K562 (cell line): ENCODE measurements around the gene CCDC194. TPM values are rescaled to one million over a fixed set of nuclear protein-coding genes. Genes with fewer than 3 reads are reported as not detected.
A peak's percentile ranks its signal among the peaks of the same experiment; 100 is the strongest.

Experiments used
- CBFA2T3 ChIP-seq: fragments of 450-650 bp; IDR thresholded peaks from 2 replicates; pipeline ENCODE4 v1.6.1; 2017
- CEBPB ChIP-seq: fragments of 450-650 bp; IDR thresholded peaks from 2 replicates; pipeline ENCODE4 v1.6.1; 2016; ENCODE audit warnings: missing genetic modification characterization, missing compliant biosample characterization
- ETV1 ChIP-seq: fragments of 450-650 bp; conservative IDR thresholded peaks from 2 replicates; pipeline ENCODE4 v1.6.1; 2016; ENCODE audit warnings: missing genetic modification characterization, control low read depth, low read depth, missing compliant biosample characterization
- FOXP1 ChIP-seq: sonication (generic); formaldehyde crosslinking; IDR thresholded peaks from 2 replicates; pipeline ENCODE4 v1.8.0; 2022; ENCODE audit warnings: mild to moderate bottlenecking, missing genetic modification reagents
- HMG20B ChIP-seq: fragments of 250-450 bp; sonication (Bioruptor Pico); IDR thresholded peaks from 2 replicates; pipeline ENCODE4 v1.5.0; 2021; ENCODE audit warnings: mild to moderate bottlenecking
- KDM1A ChIP-seq, 2 experiments: fragments of 450-650 bp; IDR thresholded peaks; 2 replicates each; pipeline ENCODE4 v1.6.1; 2016; ENCODE audit warnings: mild to moderate bottlenecking in 2 of 2
- KDM4B ChIP-seq, 2 experiments: fragments of 450-650 bp in 1 of 2; sonication (generic) in 1 of 2; IDR thresholded peaks; 2 replicates each; pipeline ENCODE4 v1.6.1; 2016 to 2017; ENCODE audit warnings: borderline replicate concordance in 2 of 2, antibody characterized with exemption in 1 of 2, low read depth in 1 of 2, mild to moderate bottlenecking in 1 of 2
- NFRKB ChIP-seq: fragments of 450-650 bp; IDR thresholded peaks from 2 replicates; pipeline ENCODE4 v1.6.1; 2016; ENCODE audit warnings: low read depth
- SAP30 ChIP-seq: fragments of 200-600 bp; sonication (generic); IDR thresholded peaks from 2 replicates; pipeline ENCODE4 v1.6.1; 2012; ENCODE audit warnings: borderline replicate concordance, low read depth, mild to moderate bottlenecking, moderate library complexity, low read length, control low read depth, inconsistent platforms; ENCODE audit not compliant: insufficient read depth, poor library complexity, severe bottlenecking
- SIX5 ChIP-seq, 2 experiments: IDR thresholded peaks; 2 replicates each; pipeline ENCODE4 v1.6.1; 2011; ENCODE audit warnings: low read length in 2 of 2, borderline replicate concordance in 1 of 2, low read depth in 1 of 2, mild to moderate bottlenecking in 1 of 2, moderate library complexity in 1 of 2; ENCODE audit not compliant: insufficient read depth in 1 of 2
- ZBTB7A ChIP-seq: IDR thresholded peaks from 2 replicates; pipeline ENCODE4 v1.6.1; 2011; ENCODE audit warnings: low read depth, mild to moderate bottlenecking, low read length, moderate library complexity, borderline replicate concordance; ENCODE audit not compliant: control insufficient read depth
- ZC3H11A ChIP-seq: IDR thresholded peaks from 2 replicates; pipeline ENCODE4 v1.6.1; 2012; ENCODE audit warnings: low read depth, low read length, improper control_type of control experiment
- ZNF175 ChIP-seq: fragments of 200-800 bp; sonication (Bioruptor generic); IDR thresholded peaks from 2 replicates; pipeline ENCODE4 v1.6.1; 2016; ENCODE audit warnings: low read depth, mild to moderate bottlenecking, missing genetic modification characterization, missing compliant biosample characterization
- ZNF197 ChIP-seq: fragments of 200-800 bp; sonication (Bioruptor generic); IDR thresholded peaks from 2 replicates; pipeline ENCODE4 v1.6.1; 2016; ENCODE audit warnings: low read depth, missing genetic modification characterization, missing compliant biosample characterization
- ZNF583 ChIP-seq: fragments of 250-450 bp; sonication (Bioruptor Pico); IDR thresholded peaks from 2 replicates; pipeline ENCODE4 v1.4.0; 2020
- polyA plus RNA-seq, 8 experiments: library from polyadenylated mRNA; depleted of rRNA in 4 of 8; stranded (reverse) in 5 of 8; unstranded in 3 of 8; fragments of >200 nt; fragmentation: Nextera tagmentation in 2 of 8; fragmentation: Illumina TruSeq in 1 of 8; extraction: Ambion mirVana in 2 of 8; extraction: Trizol in 1 of 8; gene quantifications; 2 replicates each; pipeline versions ENCODE4 v1.2.1 to v1.2.3, GENCODE V29; 2011 to 2014; ENCODE audit warnings: inconsistent platforms in 1 of 8, missing spikeins in 1 of 8
- total RNA-seq, 7 experiments: library from RNA; depleted of rRNA in 6 of 7; stranded (reverse); fragments of >200 nt in 6 of 7; fragmentation: Illumina TruSeq in 2 of 7; extraction: Trizol in 2 of 7; gene quantifications; 2 replicates each; pipeline versions ENCODE4 v1.2.1 to v1.2.3, GENCODE V29; 2011 to 2021; ENCODE audit warnings: low replicate concordance in 1 of 7
- TF ChIP-seq, protein P1 (sequence below): fragments of 450-650 bp; IDR thresholded peaks from 2 replicates; pipeline ENCODE4 v1.6.1; 2016; ENCODE audit warnings: low read depth
- TF ChIP-seq, protein P2 (sequence below): sonication (generic); formaldehyde crosslinking; IDR thresholded peaks from 2 replicates; pipeline ENCODE4 v1.9.0; 2022; ENCODE audit warnings: mild to moderate bottlenecking, missing genetic modification reagents
- TF ChIP-seq, protein P3 (sequence below): conservative IDR thresholded peaks from 2 replicates; pipeline ENCODE4 v1.6.1; 2011; ENCODE audit warnings: low read depth, mild to moderate bottlenecking, low read length; ENCODE audit not compliant: control insufficient read depth

The CCDC194 gene
- total and polyA plus RNA-seq, 9 of the 15 experiments (the other 6 are each of a cell fraction or from before 2014, with no cell fraction given): 0.13 to 1.3 (median 0.39) TPM; not detected in 3

DNA sequence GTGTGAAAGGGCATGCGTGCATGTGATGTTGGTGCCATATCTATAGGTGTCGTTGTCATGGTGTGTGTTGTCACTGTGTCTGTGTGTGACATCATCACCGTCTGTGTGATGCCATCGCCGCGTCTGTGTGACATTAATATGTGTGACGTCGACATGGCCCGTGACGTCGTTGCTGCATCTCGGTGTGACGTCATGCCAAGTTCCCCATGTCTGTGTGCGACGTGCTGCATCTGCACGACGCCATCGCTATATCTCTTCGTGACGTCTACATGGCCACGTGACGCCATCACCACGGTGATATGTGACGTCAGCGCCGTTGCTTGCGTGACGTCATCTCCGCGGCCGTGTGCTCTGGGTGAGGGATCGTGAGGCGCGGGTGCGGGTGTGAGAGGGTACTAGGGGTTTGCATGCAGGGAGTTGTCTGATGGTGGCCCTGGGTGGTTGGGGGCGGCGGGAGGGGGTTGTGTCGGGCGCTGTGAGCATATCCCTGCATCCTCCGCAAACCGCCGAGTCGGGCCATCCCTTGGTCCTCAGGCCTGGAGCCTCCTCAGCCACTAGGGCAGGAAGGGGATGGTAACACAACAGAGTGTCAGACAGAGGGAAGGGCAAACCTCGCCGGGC is 42.1 kb downstream of the CCDC194 start (continued):
- TF ChIP-seq, protein P1, sequence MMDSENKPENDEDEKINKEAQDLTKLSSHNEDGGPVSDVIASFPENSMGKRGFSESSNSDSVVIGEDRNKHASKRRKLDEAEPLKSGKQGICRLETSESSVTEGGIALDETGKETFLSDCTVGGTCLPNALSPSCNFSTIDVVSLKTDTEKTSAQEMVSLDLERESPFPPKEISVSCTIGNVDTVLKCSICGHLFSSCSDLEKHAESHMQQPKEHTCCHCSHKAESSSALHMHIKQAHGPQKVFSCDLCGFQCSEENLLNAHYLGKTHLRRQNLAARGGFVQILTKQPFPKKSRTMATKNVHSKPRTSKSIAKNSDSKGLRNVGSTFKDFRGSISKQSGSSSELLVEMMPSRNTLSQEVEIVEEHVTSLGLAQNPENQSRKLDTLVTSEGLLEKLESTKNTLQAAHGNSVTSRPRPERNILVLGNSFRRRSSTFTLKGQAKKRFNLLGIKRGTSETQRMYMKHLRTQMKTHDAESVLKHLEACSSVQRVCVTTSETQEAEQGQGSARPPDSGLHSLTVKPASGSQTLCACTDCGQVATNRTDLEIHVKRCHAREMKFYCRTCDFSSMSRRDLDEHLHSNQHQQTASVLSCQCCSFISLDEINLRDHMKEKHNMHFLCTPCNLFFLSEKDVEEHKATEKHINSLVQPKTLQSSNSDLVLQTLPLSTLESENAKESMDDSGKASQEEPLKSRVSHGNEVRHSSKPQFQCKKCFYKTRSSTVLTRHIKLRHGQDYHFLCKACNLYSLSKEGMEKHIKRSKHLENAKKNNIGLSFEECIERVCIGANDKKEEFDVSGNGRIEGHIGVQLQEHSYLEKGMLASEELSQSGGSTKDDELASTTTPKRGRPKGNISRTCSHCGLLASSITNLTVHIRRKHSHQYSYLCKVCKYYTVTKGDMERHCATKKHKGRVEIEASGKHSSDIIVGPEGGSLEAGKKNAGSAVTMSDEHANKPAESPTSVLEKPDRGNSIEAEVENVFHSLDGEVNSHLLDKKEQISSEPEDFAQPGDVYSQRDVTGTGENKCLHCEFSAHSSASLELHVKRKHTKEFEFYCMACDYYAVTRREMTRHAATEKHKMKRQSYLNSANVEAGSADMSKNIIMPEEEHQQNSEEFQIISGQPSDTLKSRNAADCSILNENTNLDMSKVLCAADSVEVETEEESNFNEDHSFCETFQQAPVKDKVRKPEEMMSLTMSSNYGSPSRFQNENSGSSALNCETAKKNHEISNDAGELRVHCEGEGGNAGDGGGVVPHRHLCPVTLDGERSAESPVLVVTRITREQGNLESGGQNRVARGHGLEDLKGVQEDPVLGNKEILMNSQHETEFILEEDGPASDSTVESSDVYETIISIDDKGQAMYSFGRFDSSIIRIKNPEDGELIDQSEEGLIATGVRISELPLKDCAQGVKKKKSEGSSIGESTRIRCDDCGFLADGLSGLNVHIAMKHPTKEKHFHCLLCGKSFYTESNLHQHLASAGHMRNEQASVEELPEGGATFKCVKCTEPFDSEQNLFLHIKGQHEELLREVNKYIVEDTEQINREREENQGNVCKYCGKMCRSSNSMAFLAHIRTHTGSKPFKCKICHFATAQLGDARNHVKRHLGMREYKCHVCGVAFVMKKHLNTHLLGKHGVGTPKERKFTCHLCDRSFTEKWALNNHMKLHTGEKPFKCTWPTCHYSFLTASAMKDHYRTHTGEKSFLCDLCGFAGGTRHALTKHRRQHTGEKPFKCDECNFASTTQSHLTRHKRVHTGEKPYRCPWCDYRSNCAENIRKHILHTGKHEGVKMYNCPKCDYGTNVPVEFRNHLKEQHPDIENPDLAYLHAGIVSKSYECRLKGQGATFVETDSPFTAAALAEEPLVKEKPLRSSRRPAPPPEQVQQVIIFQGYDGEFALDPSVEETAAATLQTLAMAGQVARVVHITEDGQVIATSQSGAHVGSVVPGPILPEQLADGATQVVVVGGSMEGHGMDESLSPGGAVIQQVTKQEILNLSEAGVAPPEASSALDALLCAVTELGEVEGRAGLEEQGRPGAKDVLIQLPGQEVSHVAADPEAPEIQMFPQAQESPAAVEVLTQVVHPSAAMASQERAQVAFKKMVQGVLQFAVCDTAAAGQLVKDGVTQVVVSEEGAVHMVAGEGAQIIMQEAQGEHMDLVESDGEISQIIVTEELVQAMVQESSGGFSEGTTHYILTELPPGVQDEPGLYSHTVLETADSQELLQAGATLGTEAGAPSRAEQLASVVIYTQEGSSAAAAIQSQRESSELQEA: no peak
- TF ChIP-seq ZNF175 (CRISPR knock-in tag): no peak
- TF ChIP-seq KDM1A (IDR thresholded peaks at IDR 0.05): peak; percentile 54 to 77; a peak in 3 of 4 replicates
- TF ChIP-seq ZBTB7A: no peak
- 0 out of 2 replicates have a peak, but pooled peaks have one; percentile 22 for TF ChIP-seq ETV1 (tag)
- TF ChIP-seq FOXP1 (CRISPR knock-in tag): no peak
- TF ChIP-seq CBFA2T3: no peak
- TF ChIP-seq KDM4B (IDR thresholded peaks at IDR 0.05; ENCODE audit: borderline replicate concordance in 2 of 2, low read depth in 1 of 2): no peak
- TF ChIP-seq, protein P2, sequence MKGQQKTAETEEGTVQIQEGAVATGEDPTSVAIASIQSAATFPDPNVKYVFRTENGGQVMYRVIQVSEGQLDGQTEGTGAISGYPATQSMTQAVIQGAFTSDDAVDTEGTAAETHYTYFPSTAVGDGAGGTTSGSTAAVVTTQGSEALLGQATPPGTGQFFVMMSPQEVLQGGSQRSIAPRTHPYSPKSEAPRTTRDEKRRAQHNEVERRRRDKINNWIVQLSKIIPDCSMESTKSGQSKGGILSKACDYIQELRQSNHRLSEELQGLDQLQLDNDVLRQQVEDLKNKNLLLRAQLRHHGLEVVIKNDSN (CRISPR knock-in tag): peak; percentile 92
- TF ChIP-seq, protein P3, sequence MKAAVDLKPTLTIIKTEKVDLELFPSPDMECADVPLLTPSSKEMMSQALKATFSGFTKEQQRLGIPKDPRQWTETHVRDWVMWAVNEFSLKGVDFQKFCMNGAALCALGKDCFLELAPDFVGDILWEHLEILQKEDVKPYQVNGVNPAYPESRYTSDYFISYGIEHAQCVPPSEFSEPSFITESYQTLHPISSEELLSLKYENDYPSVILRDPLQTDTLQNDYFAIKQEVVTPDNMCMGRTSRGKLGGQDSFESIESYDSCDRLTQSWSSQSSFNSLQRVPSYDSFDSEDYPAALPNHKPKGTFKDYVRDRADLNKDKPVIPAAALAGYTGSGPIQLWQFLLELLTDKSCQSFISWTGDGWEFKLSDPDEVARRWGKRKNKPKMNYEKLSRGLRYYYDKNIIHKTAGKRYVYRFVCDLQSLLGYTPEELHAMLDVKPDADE: no peak
- no peak for TF ChIP-seq HMG20B (CRISPR knock-in tag)
- TF ChIP-seq NFRKB: no peak
- no peak for TF ChIP-seq SIX5 (IDR thresholded peaks at IDR 0.05; ENCODE audit: borderline replicate concordance in 1 of 2, insufficient read depth in 1 of 2, low read depth in 1 of 2, low read length in 2 of 2)
- no peak for TF ChIP-seq SAP30
- TF ChIP-seq ZNF583: no peak
- no peak for TF ChIP-seq ZNF197 (CRISPR knock-in tag)
- TF ChIP-seq ZC3H11A: peak; percentile 91; the same call in 1 of the 2 replicates
- no peak for TF ChIP-seq CEBPB (tag)
